HFFc6 (cell line): Measurements from ENCODE around the gene STK25. TPM values are rescaled to one million over a fixed set of nuclear protein-coding genes. Genes with fewer than 3 reads are reported as not detected.

Experiments used
- DNase-seq: peaks from one replicate; pipeline ENCODE4 v3.0.0-alpha.2; 2018
- H3K27ac Mint-ChIP-seq: 2 replicates; pipeline ENCODE4 v1.8.0; 2020; ENCODE audit warnings: mild to moderate bottlenecking, mixed read lengths
- H3K27me3 Mint-ChIP-seq: 2 replicates; pipeline ENCODE4 v1.8.0; 2021; ENCODE audit warnings: mild to moderate bottlenecking, moderate library complexity, mixed read lengths; ENCODE audit not compliant: insufficient read depth
- H3K36me3 Mint-ChIP-seq: 2 replicates; pipeline ENCODE4 v1.8.0; 2021; ENCODE audit warnings: low read depth, mixed read lengths
- H3K4me1 Mint-ChIP-seq: 2 replicates; pipeline ENCODE4 v1.8.0; 2020; ENCODE audit warnings: low read depth, mixed read lengths
- H3K4me3 Mint-ChIP-seq: 2 replicates; pipeline ENCODE4 v1.8.0; 2020; ENCODE audit warnings: mild to moderate bottlenecking, moderate library complexity, mixed read lengths
- H3K9me3 Mint-ChIP-seq: 2 replicates; pipeline ENCODE4 v1.8.0; 2020; ENCODE audit warnings: mild to moderate bottlenecking, mixed read lengths
- total RNA-seq, 6 experiments: library from RNA; stranded (reverse); fragmentation: NEBNext Ultra II Directional; extraction: Animal tissue kit (Norgen Biotek cat#: 25700); gene quantifications; 2 replicates in 1 of 6; 3 replicates in 5 of 6; pipeline ENCODE4 v1.2.3, GENCODE V29; 2021
- TF ChIP-seq, protein P1 (sequence below): fragments of 200-600 bp; sonication (generic); IDR thresholded peaks from 2 replicates; pipeline ENCODE4 v1.5.0; 2021; ENCODE audit warnings: antibody characterized with exemption, mild to moderate bottlenecking

STK25 gene
- total RNA-seq, 6 experiments from 2014 or later: 129 to 159 (median 150) TPM

DNA sequence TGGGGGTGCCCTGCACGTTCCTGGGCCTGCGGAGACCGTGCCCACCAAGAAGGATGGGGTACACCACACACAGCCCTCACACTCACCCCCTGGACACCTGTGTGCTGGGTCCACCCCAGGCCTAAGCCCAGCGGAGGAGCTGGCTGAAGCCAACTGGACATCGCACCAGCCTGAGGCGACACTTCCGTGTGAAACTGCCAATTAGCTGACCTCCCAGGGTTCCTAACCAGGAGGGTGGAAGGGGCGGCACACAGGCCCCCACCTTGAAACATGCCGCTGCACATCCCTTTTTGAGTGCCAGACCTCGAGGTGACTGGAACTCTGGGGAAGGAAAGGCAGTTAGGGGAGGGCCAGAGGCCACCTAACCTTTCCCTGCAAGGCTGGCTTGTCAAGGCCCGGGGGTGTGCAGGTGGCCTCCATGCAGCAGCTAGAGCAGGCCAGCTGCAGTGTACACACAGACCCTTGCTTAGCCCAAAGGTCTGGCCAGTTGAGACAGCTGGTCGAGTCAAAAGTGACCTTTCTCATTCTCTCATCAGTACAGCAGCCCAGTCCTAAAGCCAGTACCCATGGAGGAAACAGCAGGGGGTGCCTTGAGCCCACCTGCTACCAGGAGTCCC, 4.5 kb downstream of the STK25 start:
- H3K36me3 Mint-ChIP-seq: peaks cover 15% of the 10 kb centered on the region; the same call in 1 of the 2 replicates
- H3K4me1 Mint-ChIP-seq: peaks cover 21% of the 10 kb centered on the region
- no peaks in the 10 kb centered on the region for H3K9me3 Mint-ChIP-seq
- TF ChIP-seq, protein P1, sequence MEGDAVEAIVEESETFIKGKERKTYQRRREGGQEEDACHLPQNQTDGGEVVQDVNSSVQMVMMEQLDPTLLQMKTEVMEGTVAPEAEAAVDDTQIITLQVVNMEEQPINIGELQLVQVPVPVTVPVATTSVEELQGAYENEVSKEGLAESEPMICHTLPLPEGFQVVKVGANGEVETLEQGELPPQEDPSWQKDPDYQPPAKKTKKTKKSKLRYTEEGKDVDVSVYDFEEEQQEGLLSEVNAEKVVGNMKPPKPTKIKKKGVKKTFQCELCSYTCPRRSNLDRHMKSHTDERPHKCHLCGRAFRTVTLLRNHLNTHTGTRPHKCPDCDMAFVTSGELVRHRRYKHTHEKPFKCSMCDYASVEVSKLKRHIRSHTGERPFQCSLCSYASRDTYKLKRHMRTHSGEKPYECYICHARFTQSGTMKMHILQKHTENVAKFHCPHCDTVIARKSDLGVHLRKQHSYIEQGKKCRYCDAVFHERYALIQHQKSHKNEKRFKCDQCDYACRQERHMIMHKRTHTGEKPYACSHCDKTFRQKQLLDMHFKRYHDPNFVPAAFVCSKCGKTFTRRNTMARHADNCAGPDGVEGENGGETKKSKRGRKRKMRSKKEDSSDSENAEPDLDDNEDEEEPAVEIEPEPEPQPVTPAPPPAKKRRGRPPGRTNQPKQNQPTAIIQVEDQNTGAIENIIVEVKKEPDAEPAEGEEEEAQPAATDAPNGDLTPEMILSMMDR: no peak
- H3K27me3 Mint-ChIP-seq: no peaks in the 10 kb centered on the region; the same call in 1 of the 2 replicates
- H3K27ac Mint-ChIP-seq: no peak overlapping the region
- no peak overlapping the region for H3K4me3 Mint-ChIP-seq
- no peak for DNase-seq

- no peak for DNase-seq
These were observed 6.1 kb downstream of the STK25 start for GRCh38 chr2:241502281-241502680.

DNA sequence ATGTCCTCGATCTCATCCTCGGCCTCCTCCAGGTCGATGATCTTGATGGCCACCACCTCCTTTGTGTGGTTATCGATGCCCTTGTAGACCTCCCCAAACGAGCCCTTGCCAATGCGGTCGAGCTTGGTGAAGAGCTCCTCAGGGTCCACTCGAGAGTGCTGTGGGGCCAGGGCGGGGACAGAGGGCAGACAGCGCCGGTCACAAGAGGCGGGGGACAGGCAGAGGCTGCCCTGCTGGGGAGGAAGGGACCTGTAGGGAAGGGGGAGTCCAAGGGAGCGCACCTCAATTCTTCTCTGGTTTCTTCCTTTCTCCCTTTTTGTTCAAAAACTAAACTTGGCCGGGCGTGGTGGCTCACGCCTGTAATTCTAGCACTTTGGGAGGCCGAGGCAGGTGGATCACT, 6.8 kb downstream of the STK25 start:
- Mint-ChIP-seq H3K4me3 (no peak overlapping the region), H3K27ac (no peak overlapping the region), H3K9me3 (no peaks in the 10 kb centered on the region), H3K36me3 (peaks cover 10% of the 10 kb centered on the region; the same call in 1 of the 2 replicates), H3K4me1 (peaks cover 13% of the 10 kb centered on the region), H3K27me3 (no peaks in the 10 kb centered on the region; the same call in none of the 2 replicates)
- TF ChIP-seq, protein P1: no peak
- DNase-seq: no peak

More at GRCh38 chr2:241502281-241502680, 6.1 kb downstream of the STK25 start:
- Mint-ChIP-seq H3K27ac (no peak overlapping the region), H3K9me3 (no peaks in the 10 kb centered on the region), H3K27me3 (no peaks in the 10 kb centered on the region; the same call in none of the 2 replicates), H3K36me3 (peaks cover 15% of the 10 kb centered on the region; the same call in 1 of the 2 replicates), H3K4me1 (peaks cover 20% of the 10 kb centered on the region), H3K4me3 (no peak overlapping the region)
- TF ChIP-seq, protein P1: no peak

GRCh38 chr2:241501099-241501541, 7.3 kb downstream of the STK25 start:
- DNase-seq: no peak

GRCh38 chr2:241500431-241500975, 7.9 kb downstream of the STK25 start:
- Mint-ChIP-seq H3K36me3 (peaks cover 10% of the 10 kb centered on the region; the same call in 1 of the 2 replicates), H3K9me3 (no peaks in the 10 kb centered on the region), H3K4me3 (no peak overlapping the region)

More at GRCh38 chr2:241501099-241501541, 7.3 kb downstream of the STK25 start:
- Mint-ChIP-seq H3K9me3 (no peaks in the 10 kb centered on the region), H3K27me3 (no peaks in the 10 kb centered on the region; the same call in none of the 2 replicates), H3K27ac (no peak overlapping the region), H3K4me3 (no peak overlapping the region), H3K36me3 (peaks cover 10% of the 10 kb centered on the region; the same call in 1 of the 2 replicates), H3K4me1 (peaks cover 8% of the 10 kb centered on the region)
- TF ChIP-seq, protein P1: no peak

More at GRCh38 chr2:241500431-241500975, 7.9 kb downstream of the STK25 start:
- TF ChIP-seq, protein P1: no peak
- Mint-ChIP-seq H3K27me3 (no peaks in the 10 kb centered on the region; the same call in none of the 2 replicates), H3K4me1 (peaks cover 5% of the 10 kb centered on the region; the same call in 1 of the 2 replicates), H3K27ac (no peak overlapping the region)
- DNase-seq: no peak
